ENCODE results near the gene SLC16A5. TPM values are rescaled to one million over a fixed set of nuclear protein-coding genes. Genes with fewer than 3 reads are reported as not detected.

SLC16A5 gene
- total RNA-seq, 1 donor from 2014 or later = 7.3 TPM

DNA sequence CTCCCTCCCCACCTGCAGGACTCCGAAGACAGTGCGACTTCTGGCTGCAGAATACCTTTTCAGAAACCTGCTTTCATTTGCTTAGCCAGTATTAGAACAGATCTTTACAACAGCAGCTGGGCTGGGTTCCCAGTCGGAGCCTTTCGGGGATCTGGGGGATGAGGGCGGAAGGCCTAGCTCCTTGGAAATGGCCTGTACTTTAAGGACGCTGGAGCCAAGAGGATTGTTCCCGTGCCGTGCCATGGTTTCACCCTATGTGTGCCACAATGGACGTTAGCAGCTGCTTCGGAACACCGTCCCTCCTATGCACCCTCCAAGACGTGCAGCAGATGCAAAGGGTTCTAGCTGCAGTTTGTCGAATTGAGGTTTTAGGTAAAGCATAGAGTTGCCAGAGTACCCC, 24.6 kb upstream of the SLC16A5 start:
- no peaks in the 10 kb centered on the region for H3K4me1 Mint-ChIP-seq
- H3K36me3 Mint-ChIP-seq (ENCODE audit: low read depth) = no peaks in the 10 kb centered on the region
- no peak overlapping the region for H3K27ac Mint-ChIP-seq (ENCODE audit: unreplicated experiment)
- TF ChIP-seq CTCF (conservative IDR thresholded peaks at IDR 0.05) = no peak
- H3K4me3 Mint-ChIP-seq = no peak overlapping the region
- no peak for DNase-seq (ENCODE audit: low read depth, low spot score)
- no peaks in the 10 kb centered on the region for H3K27me3 Mint-ChIP-seq (ENCODE audit: low read depth)
- no peaks in the 10 kb centered on the region for H3K9me3 Mint-ChIP-seq

DNA sequence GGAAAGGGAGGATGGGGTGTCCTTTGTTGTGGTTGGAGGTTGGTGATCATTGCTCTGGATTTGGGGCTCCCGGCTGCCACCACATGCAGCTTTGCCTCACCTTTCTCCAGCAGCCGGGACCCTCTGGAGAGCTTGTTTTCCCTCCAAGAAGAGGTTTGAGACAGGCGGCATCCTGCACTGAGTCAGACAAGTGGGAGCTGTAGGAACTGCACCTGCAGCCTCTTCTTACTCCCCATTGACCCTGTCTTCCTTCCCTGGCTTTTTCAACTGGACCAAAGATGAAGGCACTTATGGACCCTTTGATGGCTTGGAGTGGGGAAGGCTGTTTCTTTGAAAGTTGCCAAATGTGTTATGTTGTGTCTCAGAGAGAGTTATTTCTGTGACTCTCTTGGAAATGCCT, 24.1 kb upstream of the SLC16A5 start:
- no peaks in the 10 kb centered on the region for H3K36me3 Mint-ChIP-seq (ENCODE audit: low read depth)
- TF ChIP-seq CTCF (conservative IDR thresholded peaks at IDR 0.05) = no peak
- no peak overlapping the region for H3K27ac Mint-ChIP-seq (ENCODE audit: unreplicated experiment)
- DNase-seq (ENCODE audit: low read depth, low spot score) = no peak
- no peaks in the 10 kb centered on the region for H3K4me1 Mint-ChIP-seq
- no peaks in the 10 kb centered on the region for H3K9me3 Mint-ChIP-seq
- H3K27me3 Mint-ChIP-seq (ENCODE audit: low read depth) = no peaks in the 10 kb centered on the region
- H3K4me3 Mint-ChIP-seq = no peak overlapping the region

DNA sequence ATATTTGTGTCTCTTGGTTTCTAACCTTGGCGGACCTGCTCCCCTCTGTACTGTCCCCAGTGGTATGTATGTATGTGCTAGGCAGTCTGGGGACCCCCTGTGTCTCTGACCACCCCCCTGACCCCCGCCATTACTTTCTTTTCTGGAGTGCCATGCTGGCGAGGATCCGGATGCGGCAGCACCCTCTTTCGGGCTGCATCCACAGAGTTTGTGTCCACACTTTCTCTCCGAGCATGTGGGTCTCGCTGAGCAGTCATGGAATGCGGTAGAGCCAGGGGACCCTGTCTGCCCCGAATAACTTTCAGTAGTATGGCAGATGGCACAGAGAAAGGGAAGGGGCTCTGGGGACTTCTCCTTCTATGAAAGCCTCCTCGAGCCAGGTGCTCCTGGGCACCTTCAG, 23.7 kb upstream of the SLC16A5 start:
- H3K27me3 Mint-ChIP-seq (ENCODE audit: low read depth) = no peaks in the 10 kb centered on the region
- no peaks in the 10 kb centered on the region for H3K9me3 Mint-ChIP-seq
- no peaks in the 10 kb centered on the region for H3K4me1 Mint-ChIP-seq
- no peak overlapping the region for H3K4me3 Mint-ChIP-seq
- no peak for TF ChIP-seq CTCF (conservative IDR thresholded peaks at IDR 0.05)
- H3K27ac Mint-ChIP-seq (ENCODE audit: unreplicated experiment) = no peak overlapping the region
- DNase-seq (ENCODE audit: low read depth, low spot score) = no peak
- H3K36me3 Mint-ChIP-seq (ENCODE audit: low read depth) = no peaks in the 10 kb centered on the region

DNA sequence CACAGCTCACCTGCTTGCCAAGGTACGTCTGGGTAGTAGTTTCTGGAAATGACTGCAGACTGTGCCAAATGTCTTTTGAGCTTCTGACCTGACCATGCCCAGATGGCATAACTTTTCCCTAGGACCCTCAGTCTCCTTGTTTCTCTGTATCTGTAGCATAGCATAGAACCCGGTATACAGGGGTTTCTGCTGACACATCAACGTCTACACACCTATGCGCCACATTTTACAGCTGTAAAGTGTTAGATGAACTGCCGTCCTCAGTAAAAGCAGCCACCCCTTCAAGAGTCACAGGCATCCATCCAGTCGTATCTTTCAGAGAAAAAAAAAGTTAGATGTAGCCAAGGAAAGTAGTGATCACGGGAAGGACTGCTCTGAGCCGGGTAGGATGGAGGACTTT, 23.3 kb upstream of the SLC16A5 start:
- no peak overlapping the region for H3K4me3 Mint-ChIP-seq
- H3K4me1 Mint-ChIP-seq = no peaks in the 10 kb centered on the region
- H3K9me3 Mint-ChIP-seq = no peaks in the 10 kb centered on the region
- no peak for TF ChIP-seq CTCF (conservative IDR thresholded peaks at IDR 0.05)
- peak overlapping the region; percentile 57 for H3K27ac Mint-ChIP-seq (ENCODE audit: unreplicated experiment)
- H3K36me3 Mint-ChIP-seq (ENCODE audit: low read depth) = no peaks in the 10 kb centered on the region
- no peak for DNase-seq (ENCODE audit: low read depth, low spot score)
- H3K27me3 Mint-ChIP-seq (ENCODE audit: low read depth) = no peaks in the 10 kb centered on the region

DNA sequence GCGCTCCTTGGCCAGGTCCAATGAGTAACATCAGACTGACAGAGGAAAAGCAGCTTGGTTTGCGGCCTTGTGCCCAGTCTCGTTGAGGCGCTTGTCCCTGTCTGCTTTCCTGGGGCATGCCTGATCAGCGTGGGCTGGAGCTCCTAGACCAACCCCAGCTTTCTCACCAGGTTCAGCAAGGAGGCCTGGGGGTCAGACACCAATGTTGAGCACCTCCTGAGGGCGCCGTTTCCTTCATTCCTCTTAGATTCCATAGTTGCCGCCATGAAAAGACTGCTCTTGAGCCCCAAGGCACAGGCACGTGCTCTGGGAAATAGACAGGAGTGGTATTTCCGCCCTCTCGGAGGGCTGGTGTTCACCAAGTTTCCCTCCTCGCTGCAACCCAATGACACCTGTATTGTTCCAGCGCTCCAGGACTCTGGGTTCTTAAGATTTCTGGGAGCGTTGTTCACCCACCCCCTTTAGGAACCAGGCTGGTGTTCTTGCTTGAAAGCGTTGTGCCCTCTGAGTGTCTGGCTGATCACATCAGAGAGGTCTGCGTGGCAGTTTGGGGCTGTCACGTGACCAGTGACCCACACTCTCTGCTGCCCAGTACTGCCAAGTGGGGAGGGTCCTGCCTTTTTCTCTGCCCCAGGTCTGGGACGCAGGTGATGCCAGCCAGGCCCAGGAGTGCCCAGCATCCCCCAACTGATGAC, 22.7 kb upstream of the SLC16A5 start:
- Mint-ChIP-seq H3K4me3 (no peak overlapping the region), H3K36me3 (ENCODE audit: low read depth) (no peaks in the 10 kb centered on the region), H3K27ac (ENCODE audit: unreplicated experiment) (no peak overlapping the region), H3K9me3 (no peaks in the 10 kb centered on the region), H3K27me3 (ENCODE audit: low read depth) (no peaks in the 10 kb centered on the region), H3K4me1 (no peaks in the 10 kb centered on the region)
- TF ChIP-seq CTCF (conservative IDR thresholded peaks at IDR 0.05) = no peak
- DNase-seq (ENCODE audit: low read depth, low spot score) = no peak
